Measurements from ENCODE around the gene ZFR. TPM values are rescaled to one million over a fixed set of nuclear protein-coding genes. Genes with fewer than 3 reads are reported as not detected.
A peak's percentile ranks its signal among the peaks of the same experiment; 100 is the strongest.

Gene ZFR
- total and polyA plus RNA-seq, 2 experiments from 2014 or later, result 103 to 124 TPM

DNA sequence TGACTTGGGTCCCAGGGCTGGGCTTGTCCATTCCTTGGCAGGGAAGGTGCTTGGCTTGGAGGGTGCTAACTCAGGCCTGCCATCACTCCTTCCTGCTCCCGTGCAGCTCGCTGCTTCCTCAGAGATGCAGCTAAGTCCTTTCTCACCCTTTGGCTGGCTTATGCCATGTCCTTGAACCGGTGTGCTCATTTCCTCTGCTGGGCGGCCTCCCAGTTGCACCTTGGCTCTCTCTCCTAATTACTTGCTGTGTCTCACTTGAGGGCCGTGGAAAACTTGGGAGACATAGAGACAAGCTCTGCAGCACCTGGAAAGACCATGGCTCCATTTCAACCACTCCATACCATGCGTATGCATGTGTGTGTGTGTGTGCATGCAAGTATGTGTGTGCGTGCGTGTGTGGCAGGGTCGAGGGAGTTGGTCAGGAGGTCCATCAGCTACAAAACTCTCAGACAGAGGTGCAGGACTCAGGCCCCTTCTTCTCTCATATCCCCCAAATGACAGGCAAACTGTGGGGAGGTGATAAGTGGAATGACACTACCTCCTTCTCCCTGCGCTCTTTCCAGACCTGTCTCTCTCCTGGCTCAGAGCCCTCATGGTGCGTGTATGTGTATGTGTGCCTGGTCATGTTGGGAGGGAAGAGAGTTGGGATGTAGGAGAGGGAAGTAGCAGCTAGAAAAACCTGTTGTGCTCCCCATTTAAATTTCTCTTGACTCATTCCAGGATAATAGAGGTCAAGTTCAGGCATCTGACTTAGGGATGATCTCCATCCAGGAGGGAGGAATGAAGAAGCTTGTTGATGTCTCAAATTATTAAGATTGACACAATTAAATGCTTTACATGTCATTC lies 114.2 kb downstream of the ZFR start:
- DNase-seq, result no peak
- H3K27ac ChIP-seq, result no peak overlapping the region
- H3K9me3 ChIP-seq (ENCODE audit: low read depth), result no peaks in the 10 kb centered on the region
- H2AFZ ChIP-seq, result no peak overlapping the region
- no peaks in the 10 kb centered on the region for H3K79me2 ChIP-seq (ENCODE audit: insufficient read depth)
- 65% methylated on average over 11 of the region's 11 CpGs for WGBS, 2 experiments (ENCODE audit: low coverage in 1 of 2, low lambda C conversion rate in 2 of 2, missing lambda C conversion rate in 2 of 2)
- H3K4me1 ChIP-seq (ENCODE audit: insufficient read depth), result peaks cover 5% of the 10 kb centered on the region; the same call in 1 of the 2 replicates
- no peaks in the 10 kb centered on the region for H3F3A ChIP-seq (ENCODE audit: insufficient read depth)
- H3K27me3 ChIP-seq (replicated peaks; ENCODE audit: insufficient read depth), result no peaks in the 10 kb centered on the region
- H3K4me2 ChIP-seq (ENCODE audit: unreplicated experiment), result no peak overlapping the region
- no peak for TF ChIP-seq EZH2 (IDR thresholded peaks at IDR 0.05; ENCODE audit: insufficient read depth, poor library complexity, severe bottlenecking)
- TF ChIP-seq EZH2phosphoT487 (IDR thresholded peaks at IDR 0.05; ENCODE audit: insufficient read depth, low read depth), result no peak
- H3K36me3 ChIP-seq (ENCODE audit: low read depth), result no peaks in the 10 kb centered on the region
- H3K4me3 ChIP-seq, result no peak overlapping the region
- no peak overlapping the region for H3K9ac ChIP-seq
- no peaks in the 10 kb centered on the region for H4K20me1 ChIP-seq (ENCODE audit: insufficient read depth)
- in situ Hi-C loops (cut with MboI), result no loop called here
- no peaks in the 10 kb centered on the region for H3K9me2 ChIP-seq (ENCODE audit: insufficient read depth)

DNA sequence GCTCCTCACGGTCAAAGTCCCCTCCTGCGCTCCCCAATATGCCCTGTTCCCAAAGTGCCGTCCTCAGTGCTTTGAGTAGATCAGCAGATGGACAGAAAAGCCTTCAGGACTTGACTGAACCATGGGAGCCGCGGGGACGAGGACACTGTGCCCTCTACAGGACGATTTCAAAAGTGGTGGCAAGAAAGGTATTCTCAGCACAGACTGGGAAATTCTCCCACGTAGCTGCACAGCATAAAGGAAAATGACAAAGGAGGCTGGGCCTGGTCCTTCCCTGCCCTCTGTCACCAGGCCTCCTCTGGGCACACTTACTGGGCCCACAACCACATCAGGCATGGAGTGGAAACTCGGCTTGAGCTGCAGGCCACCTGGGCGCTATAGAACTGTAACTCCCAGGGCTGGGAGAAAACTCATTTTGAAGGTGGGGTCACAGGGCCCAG lies 115.1 kb downstream of the ZFR start:
- in situ Hi-C loops (cut with MboI), result no loop called here
- no peak overlapping the region for H3K9ac ChIP-seq
- peak; percentile 81 for DNase-seq
- 23 to 25% methylated on average over 10 of the region's 10 CpGs for WGBS, 2 experiments (ENCODE audit: low coverage in 1 of 2, low lambda C conversion rate in 2 of 2, missing lambda C conversion rate in 2 of 2)
- no peaks in the 10 kb centered on the region for H3F3A ChIP-seq (ENCODE audit: insufficient read depth)
- no peaks in the 10 kb centered on the region for H3K9me3 ChIP-seq (ENCODE audit: low read depth)
- TF ChIP-seq EZH2 (IDR thresholded peaks at IDR 0.05; ENCODE audit: insufficient read depth, poor library complexity, severe bottlenecking) (no peak), EZH2phosphoT487 (IDR thresholded peaks at IDR 0.05; ENCODE audit: insufficient read depth, low read depth) (no peak)
- H3K4me1 ChIP-seq (ENCODE audit: insufficient read depth), result peaks cover 5% of the 10 kb centered on the region; the same call in 1 of the 2 replicates
- H3K4me3 ChIP-seq, result no peak overlapping the region
- no peak overlapping the region for H3K4me2 ChIP-seq (ENCODE audit: unreplicated experiment)
- peak overlapping the region; percentile 74 for H2AFZ ChIP-seq
- no peak overlapping the region for H3K27ac ChIP-seq
- no peaks in the 10 kb centered on the region for H3K9me2 ChIP-seq (ENCODE audit: insufficient read depth)
- no peaks in the 10 kb centered on the region for H3K79me2 ChIP-seq (ENCODE audit: insufficient read depth)
- H3K27me3 ChIP-seq (replicated peaks; ENCODE audit: insufficient read depth), result no peaks in the 10 kb centered on the region
- no peaks in the 10 kb centered on the region for H3K36me3 ChIP-seq (ENCODE audit: low read depth)
- no peaks in the 10 kb centered on the region for H4K20me1 ChIP-seq (ENCODE audit: insufficient read depth)

DNA sequence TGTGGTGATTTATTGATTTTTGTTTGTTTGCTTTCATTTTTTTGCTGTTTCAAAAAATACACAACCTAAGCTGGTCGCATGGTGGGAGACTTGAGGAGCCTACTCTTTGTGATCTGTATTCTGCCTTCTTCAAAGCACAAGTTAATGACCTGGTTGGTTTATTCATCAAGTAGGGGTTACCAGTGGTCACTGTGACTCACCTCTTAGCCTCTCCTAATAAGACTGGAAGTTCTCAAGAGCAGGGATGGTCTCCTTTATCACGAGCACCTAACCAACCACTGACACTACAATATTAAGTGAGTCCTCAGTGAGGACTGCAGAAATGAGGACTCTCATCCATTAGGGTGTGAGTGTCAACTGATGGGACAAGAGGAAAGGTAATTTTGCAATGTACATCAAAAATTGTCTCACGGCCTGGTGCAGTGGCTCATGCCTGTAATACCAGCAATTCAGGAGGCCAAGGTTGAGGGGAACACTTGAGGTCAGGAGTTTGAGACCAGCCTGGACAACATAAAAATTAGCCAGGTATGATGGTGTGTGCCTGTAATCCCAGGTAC lies 118.2 kb downstream of the ZFR start:
- no peak overlapping the region for H3K4me3 ChIP-seq
- H3K27ac ChIP-seq, result no peak overlapping the region
- 82 to 84% methylated on average over 3 of the region's 3 CpGs for WGBS, 2 experiments (ENCODE audit: low coverage in 1 of 2, low lambda C conversion rate in 2 of 2, missing lambda C conversion rate in 2 of 2)
- no peaks in the 10 kb centered on the region for H3K27me3 ChIP-seq (replicated peaks; ENCODE audit: insufficient read depth)
- H3K79me2 ChIP-seq (ENCODE audit: insufficient read depth), result no peaks in the 10 kb centered on the region
- H3K4me2 ChIP-seq (ENCODE audit: unreplicated experiment), result no peak overlapping the region
- no peaks in the 10 kb centered on the region for H3K4me1 ChIP-seq (ENCODE audit: insufficient read depth)
- DNase-seq, result peak; percentile 63
- TF ChIP-seq EZH2 (IDR thresholded peaks at IDR 0.05; ENCODE audit: insufficient read depth, poor library complexity, severe bottlenecking) (no peak), EZH2phosphoT487 (IDR thresholded peaks at IDR 0.05; ENCODE audit: insufficient read depth, low read depth) (no peak)
- H3K9me3 ChIP-seq (ENCODE audit: low read depth), result no peaks in the 10 kb centered on the region
- H3K9me2 ChIP-seq (ENCODE audit: insufficient read depth), result no peaks in the 10 kb centered on the region
- H3K36me3 ChIP-seq (ENCODE audit: low read depth), result no peaks in the 10 kb centered on the region
- no peak overlapping the region for H2AFZ ChIP-seq
- in situ Hi-C loops (cut with MboI), result no loop called here
- H3F3A ChIP-seq (ENCODE audit: insufficient read depth), result no peaks in the 10 kb centered on the region
- no peaks in the 10 kb centered on the region for H4K20me1 ChIP-seq (ENCODE audit: insufficient read depth)
- no peak overlapping the region for H3K9ac ChIP-seq

DNA sequence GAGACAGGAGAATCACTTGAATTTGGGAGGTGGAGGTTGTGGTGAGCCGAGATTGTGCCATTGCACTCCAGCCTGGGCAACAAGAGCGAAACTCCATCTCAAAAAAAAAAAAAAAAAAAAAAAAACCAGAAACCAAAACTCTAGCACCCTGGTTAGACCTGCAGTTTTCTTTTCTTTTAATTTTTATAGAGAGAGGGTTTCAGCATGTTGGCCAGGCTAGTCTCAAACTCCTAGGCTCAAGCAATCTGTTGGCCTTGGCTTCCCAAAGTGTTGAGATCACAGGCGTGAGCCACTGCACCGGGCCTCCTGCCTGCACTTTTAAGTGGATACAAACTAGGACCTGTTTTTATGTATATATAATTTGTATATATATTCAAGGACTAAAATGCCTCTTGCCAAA lies 118.9 kb downstream of the ZFR start:
- no peak overlapping the region for H3K27ac ChIP-seq
- H3K4me1 ChIP-seq (ENCODE audit: insufficient read depth), result no peaks in the 10 kb centered on the region
- H3K27me3 ChIP-seq (replicated peaks; ENCODE audit: insufficient read depth), result no peaks in the 10 kb centered on the region
- H3K4me2 ChIP-seq (ENCODE audit: unreplicated experiment), result no peak overlapping the region
- H3K36me3 ChIP-seq (ENCODE audit: low read depth), result no peaks in the 10 kb centered on the region
- no peaks in the 10 kb centered on the region for H3K9me2 ChIP-seq (ENCODE audit: insufficient read depth)
- 67 to 74% methylated on average over 4 of the region's 4 CpGs for WGBS, 2 experiments (ENCODE audit: low coverage in 1 of 2, low lambda C conversion rate in 2 of 2, missing lambda C conversion rate in 2 of 2)
- H3K4me3 ChIP-seq, result no peak overlapping the region
- no peaks in the 10 kb centered on the region for H3F3A ChIP-seq (ENCODE audit: insufficient read depth)
- H3K9ac ChIP-seq, result no peak overlapping the region
- H4K20me1 ChIP-seq (ENCODE audit: insufficient read depth), result no peaks in the 10 kb centered on the region
- no peak for DNase-seq
- no peak for TF ChIP-seq EZH2 (IDR thresholded peaks at IDR 0.05; ENCODE audit: insufficient read depth, poor library complexity, severe bottlenecking)
- no peak for TF ChIP-seq EZH2phosphoT487 (IDR thresholded peaks at IDR 0.05; ENCODE audit: insufficient read depth, low read depth)
- H3K79me2 ChIP-seq (ENCODE audit: insufficient read depth), result no peaks in the 10 kb centered on the region
- in situ Hi-C loops (cut with MboI), result no loop called here
- no peak overlapping the region for H2AFZ ChIP-seq
- H3K9me3 ChIP-seq (ENCODE audit: low read depth), result no peaks in the 10 kb centered on the region
